Activated CD8-positive, alpha-beta T cell treated with anti-CD3 and anti-CD28 coated beads, Interleukin-2, amount 10 ng/mL, durations not matched to agents 7 days and 5 days (primary cell): ENCODE results near the gene PCCB. TPM values are rescaled to one million over a fixed set of nuclear protein-coding genes. Genes with fewer than 3 reads are reported as not detected.
"Not testable (repeated sequence)": the region's sequence is repeated elsewhere in the genome, so short reads cannot be mapped to it uniquely, and the experiment has no call there.

Experiments used
- ATAC-seq: fragments of 150-1000 bp; cut with Tn5 transposase; one replicate; pipeline ENCODE4 v1.10.0; 2021; ENCODE audit warnings: moderate library complexity
- CTCF ChIA-PET: fragments of 350-600 bp; sonication (Branson Sonifier 250); formaldehyde crosslinking; loops from one replicate; lab custom pipeline; 2021; ENCODE audit warnings: antibody characterized with exemption; lab: Charles Lee
- POLR2A ChIA-PET: fragments of 350-600 bp; sonication (Branson Sonifier 250); formaldehyde crosslinking; loops from one replicate; lab custom pipeline; 2021; ENCODE audit warnings: antibody characterized with exemption; lab: Charles Lee
- DNase-seq: peaks from one replicate; pipeline ENCODE4 v3.0.0-alpha.2; 2020
- H3K27ac Mint-ChIP-seq: one replicate; pipeline ENCODE4 v1.8.0; 2021; ENCODE audit warnings: mild to moderate bottlenecking, mixed read lengths
- H3K27me3 Mint-ChIP-seq: one replicate; pipeline ENCODE4 v1.8.0; 2021; ENCODE audit warnings: low read depth, mixed read lengths
- H3K36me3 Mint-ChIP-seq: one replicate; pipeline ENCODE4 v1.8.0; 2021; ENCODE audit warnings: low read depth, mixed read lengths
- H3K4me1 Mint-ChIP-seq: one replicate; pipeline ENCODE4 v1.8.0; 2021; ENCODE audit warnings: low read depth, mixed read lengths
- H3K4me3 Mint-ChIP-seq: one replicate; pipeline ENCODE4 v1.8.0; 2021; ENCODE audit warnings: mild to moderate bottlenecking, mixed read lengths
- H3K9me3 Mint-ChIP-seq: one replicate; pipeline ENCODE4 v1.8.0; 2022; ENCODE audit warnings: mixed read lengths; ENCODE audit not compliant: insufficient read depth
- total RNA-seq, 2 experiments: library from RNA; stranded (reverse); gene quantifications; one replicate each; pipeline ENCODE4 v1.2.3, GENCODE V29; 2021

PCCB gene
- total RNA-seq, 2 experiments from 2014 or later, result 22.5 to 23.7 TPM

- peaks cover 10% of the 10 kb centered on the region for H3K4me1 Mint-ChIP-seq
- H3K27ac Mint-ChIP-seq, result no peak overlapping the region
- no peak overlapping the region for H3K4me3 Mint-ChIP-seq
- ChIA-PET CTCF (interaction anchor here (1.3 to 2.9 kb wide), 6 partner anchors 9 to 663 kb away, joined by 3 to 12 read pairs (median 4); partner anchors contain the start of gene STAG1), POLR2A (interaction anchor here (1.3 kb wide), 1 partner anchor 402 kb away, joined by 3 read pairs; the partner anchor contains the start of gene STAG1)
- peaks cover 6% of the 10 kb centered on the region for H3K9me3 Mint-ChIP-seq
- peaks cover 24% of the 10 kb centered on the region for H3K36me3 Mint-ChIP-seq
- H3K27me3 Mint-ChIP-seq, result no peaks in the 10 kb centered on the region
- ATAC-seq (no peak), DNase-seq (no peak)
Observed at GRCh38 chr3:136350557-136350956, 100.4 kb downstream of the PCCB start.

- peaks cover 10% of the 10 kb centered on the region for H3K4me1 Mint-ChIP-seq
- ATAC-seq (no peak), DNase-seq (no peak)
- H3K27me3 Mint-ChIP-seq, result no peaks in the 10 kb centered on the region
- POLR2A ChIA-PET, result interaction anchor here (0.8 to 1.3 kb wide), 2 partner anchors 212 to 401 kb away, joined by 3 to 4 read pairs; partner anchors contain the start of gene STAG1
- peaks cover 25% of the 10 kb centered on the region for H3K36me3 Mint-ChIP-seq
- H3K4me3 Mint-ChIP-seq, result no peak overlapping the region
- CTCF ChIA-PET, result interaction anchor here (1.3 to 2.9 kb wide), 6 partner anchors 10 to 663 kb away, joined by 3 to 12 read pairs (median 4); partner anchors contain the start of gene STAG1
- H3K9me3 Mint-ChIP-seq, result peaks cover 12% of the 10 kb centered on the region
- H3K27ac Mint-ChIP-seq, result no peak overlapping the region
Observed at GRCh38 chr3:136351351-136351750, 101.2 kb downstream of the PCCB start.

GRCh38 chr3:136351905-136352304 is 101.8 kb downstream of the PCCB start:
- H3K27me3 Mint-ChIP-seq, result no peaks in the 10 kb centered on the region
- no peak for DNase-seq
- peaks cover 10% of the 10 kb centered on the region for H3K4me1 Mint-ChIP-seq
- H3K4me3 Mint-ChIP-seq, result no peak overlapping the region
- H3K9me3 Mint-ChIP-seq, result peaks cover 12% of the 10 kb centered on the region
- ChIA-PET CTCF (interaction anchor here (0.7 to 2.9 kb wide), 9 partner anchors 10 to 662 kb away, joined by 3 to 12 read pairs (median 4); partner anchors contain the start of gene STAG1), POLR2A (interaction anchor here (1.3 kb wide), 1 partner anchor 401 kb away, joined by 3 read pairs; the partner anchor contains the start of gene STAG1)
- H3K36me3 Mint-ChIP-seq, result peaks cover 27% of the 10 kb centered on the region
- no peak overlapping the region for H3K27ac Mint-ChIP-seq
- ATAC-seq, result no peak

- peak; percentile 25 for DNase-seq
- peaks cover 27% of the 10 kb centered on the region for H3K36me3 Mint-ChIP-seq
- ATAC-seq, result peak; percentile 42
- ChIA-PET POLR2A (no interaction called here), CTCF (no interaction called here)
- peaks cover 12% of the 10 kb centered on the region for H3K9me3 Mint-ChIP-seq
- no peaks in the 10 kb centered on the region for H3K27me3 Mint-ChIP-seq
- peaks cover 10% of the 10 kb centered on the region for H3K4me1 Mint-ChIP-seq
- H3K27ac Mint-ChIP-seq, result peak overlapping the region; percentile 23
- H3K4me3 Mint-ChIP-seq, result no peak overlapping the region
Observed at GRCh38 chr3:136353461-136353860, 103.3 kb downstream of the PCCB start.

GRCh38 chr3:136366289-136366688 is 116.1 kb downstream of the PCCB start:
- CTCF ChIA-PET, result interaction anchor here (1.0 to 3.0 kb wide), 6 partner anchors 11 to 387 kb away, joined by 3 to 12 read pairs (median 6); no protein-coding TSS in a partner anchor
- Mint-ChIP-seq H3K4me1 (no peaks in the 10 kb centered on the region), H3K27me3 (no peaks in the 10 kb centered on the region), H3K4me3 (no peak overlapping the region), H3K9me3 (no peaks in the 10 kb centered on the region), H3K27ac (no peak overlapping the region), H3K36me3 (peaks cover 17% of the 10 kb centered on the region)
- no peak for DNase-seq
- POLR2A ChIA-PET, result no interaction called here
- no peak for ATAC-seq

GRCh38 chr3:136375800-136376199 is 125.7 kb downstream of the PCCB start:
- peaks cover 27% of the 10 kb centered on the region for H3K36me3 Mint-ChIP-seq
- H3K4me1 Mint-ChIP-seq, ATAC-seq, H3K27ac Mint-ChIP-seq, DNase-seq, H3K27me3 Mint-ChIP-seq, H3K4me3 Mint-ChIP-seq, CTCF ChIA-PET, H3K9me3 Mint-ChIP-seq: not testable (repeated sequence)
- POLR2A ChIA-PET, result interaction anchor here (0.6 kb wide), 1 partner anchor 251 kb away, joined by 3 read pairs; no protein-coding TSS in a partner anchor

- H3K27ac Mint-ChIP-seq, result no peak overlapping the region
- POLR2A ChIA-PET, result no interaction called here
- no peak overlapping the region for H3K4me3 Mint-ChIP-seq
- H3K9me3 Mint-ChIP-seq, result no peaks in the 10 kb centered on the region
- H3K4me1 Mint-ChIP-seq, result no peaks in the 10 kb centered on the region
- no peak for ATAC-seq
- CTCF ChIA-PET, result interaction anchor here (1.1 kb wide), 1 partner anchor 10 kb away, joined by 3 read pairs; no protein-coding TSS in a partner anchor
- no peaks in the 10 kb centered on the region for H3K27me3 Mint-ChIP-seq
- DNase-seq, result no peak
- peaks cover 22% of the 10 kb centered on the region for H3K36me3 Mint-ChIP-seq
Observed at GRCh38 chr3:136377508-136377907, 127.4 kb downstream of the PCCB start.

GRCh38 chr3:136378011-136378410 is 127.9 kb downstream of the PCCB start:
- POLR2A ChIA-PET, result no interaction called here

More at GRCh38 chr3:136378011-136378410, 127.9 kb downstream of the PCCB start:
- Mint-ChIP-seq H3K27ac (no peak overlapping the region), H3K36me3 (peaks cover 19% of the 10 kb centered on the region), H3K27me3 (no peaks in the 10 kb centered on the region), H3K4me3 (no peak overlapping the region), H3K4me1 (no peaks in the 10 kb centered on the region), H3K9me3 (no peaks in the 10 kb centered on the region)
- DNase-seq (no peak), ATAC-seq (no peak)
- CTCF ChIA-PET, result interaction anchor here (1.1 to 2.2 kb wide), 2 partner anchors 11 to 14 kb away, joined by 3 to 11 read pairs; no protein-coding TSS in a partner anchor

Other genes starting within 250 kb of the PCCB start
- 10 to 100 TPM; 50.7 to 54.0 TPM for gene MSL2, start 54.0 kb upstream of the PCCB start, total RNA-seq